ENCODE results near the gene ANAPC2.

Gene ANAPC2

GRCh38 chr9:137215196-137215986, 27.0 kb upstream of the ANAPC2 start:
- DNase-seq (ENCODE audit: low read depth in 2 of 2, low spot score in 1 of 2), result no peak

- no peak for DNase-seq (ENCODE audit: low read depth in 2 of 2, low spot score in 1 of 2)
These were observed 26.3 kb upstream of the ANAPC2 start for GRCh38 chr9:137214620-137215019.

GRCh38 chr9:137213160-137214060, 25.1 kb upstream of the ANAPC2 start:
- DNase-seq (ENCODE audit: low read depth in 2 of 2, low spot score in 1 of 2), result no peak

- DNase-seq (ENCODE audit: low read depth in 2 of 2, low spot score in 1 of 2), result no peak
These were observed 24.2 kb upstream of the ANAPC2 start for GRCh38 chr9:137212520-137212919.

GRCh38 chr9:137211532-137211931, 23.2 kb upstream of the ANAPC2 start:
- DNase-seq (ENCODE audit: low read depth in 2 of 2, low spot score in 1 of 2), result no peak

- DNase-seq (ENCODE audit: low read depth in 2 of 2, low spot score in 1 of 2), result no peak
These were observed 18.2 kb upstream of the ANAPC2 start for GRCh38 chr9:137206602-137207001.

- DNase-seq (ENCODE audit: low read depth in 2 of 2, low spot score in 1 of 2), result peak; percentile 88 to 89
These were observed 17.0 kb upstream of the ANAPC2 start, which contains the start of the genes NDOR1 and TMEM203 for GRCh38 chr9:137205126-137206069. NDOR1 (plus strand) TSS chr9:137205700; CDS start chr9:137205778, 78 bp downstream. TMEM203 (minus strand) TSS chr9:137205648; CDS start chr9:137205414, 234 bp downstream.

GRCh38 chr9:137204731-137205125, 16.4 kb upstream of the ANAPC2 start:
- no peak for DNase-seq (ENCODE audit: low read depth in 2 of 2, low spot score in 1 of 2)

- DNase-seq (ENCODE audit: low read depth in 2 of 2, low spot score in 1 of 2), result no peak
These were observed 14.6 kb upstream of the ANAPC2 start for GRCh38 chr9:137202966-137203365.

GRCh38 chr9:137201205-137201868, 13.0 kb upstream of the ANAPC2 start:
- DNase-seq (ENCODE audit: low read depth in 2 of 2, low spot score in 1 of 2), result no peak

- peak; percentile 95 for DNase-seq (ENCODE audit: low read depth in 2 of 2, low spot score in 1 of 2)
These were observed 12.2 kb upstream of the ANAPC2 start, which contains the start of gene TPRN for GRCh38 chr9:137200311-137201204. TPRN (minus strand) TSS chr9:137200741; CDS start chr9:137200711, 30 bp downstream.

GRCh38 chr9:137199411-137200121, 11.2 kb upstream of the ANAPC2 start:
- no peak for DNase-seq (ENCODE audit: low read depth in 2 of 2, low spot score in 1 of 2)

- no peak for DNase-seq (ENCODE audit: low read depth in 2 of 2, low spot score in 1 of 2)
These were observed 10.5 kb upstream of the ANAPC2 start for GRCh38 chr9:137198902-137199283.

GRCh38 chr9:137198051-137198901, 9.9 kb upstream of the ANAPC2 start:
- no peak for DNase-seq (ENCODE audit: low read depth in 2 of 2, low spot score in 1 of 2)

GRCh38 chr9:137195525-137196220, 7.3 kb upstream of the ANAPC2 start:
- no peak for DNase-seq (ENCODE audit: low read depth in 2 of 2, low spot score in 1 of 2)

- no peak for DNase-seq (ENCODE audit: low read depth in 2 of 2, low spot score in 1 of 2)
These were observed 6.5 kb upstream of the ANAPC2 start for GRCh38 chr9:137194909-137195308.

- no peak for DNase-seq (ENCODE audit: low read depth in 2 of 2, low spot score in 1 of 2)
These were observed 6.0 kb upstream of the ANAPC2 start for GRCh38 chr9:137194388-137194787.

Data from stimulated activated CD8-positive, alpha-beta memory T cell treated with anti-CD3 and anti-CD28 coated beads, Interleukin-4, amount 100 ng/mL, for 1 hour (primary cell).